ENCODE data around the gene GYS1. TPM values are rescaled to one million over a fixed set of nuclear protein-coding genes. Genes with fewer than 3 reads are reported as not detected.
A peak's percentile ranks its signal among the peaks of the same experiment; 100 is the strongest.
"Not testable (repeated sequence)": the region's sequence is repeated elsewhere in the genome, so short reads cannot be mapped to it uniquely, and the experiment has no call there.

GYS1 gene
- total RNA-seq, 4 donors from 2014 or later: 28.8 to 42.0 (median 31.0) TPM

DNA sequence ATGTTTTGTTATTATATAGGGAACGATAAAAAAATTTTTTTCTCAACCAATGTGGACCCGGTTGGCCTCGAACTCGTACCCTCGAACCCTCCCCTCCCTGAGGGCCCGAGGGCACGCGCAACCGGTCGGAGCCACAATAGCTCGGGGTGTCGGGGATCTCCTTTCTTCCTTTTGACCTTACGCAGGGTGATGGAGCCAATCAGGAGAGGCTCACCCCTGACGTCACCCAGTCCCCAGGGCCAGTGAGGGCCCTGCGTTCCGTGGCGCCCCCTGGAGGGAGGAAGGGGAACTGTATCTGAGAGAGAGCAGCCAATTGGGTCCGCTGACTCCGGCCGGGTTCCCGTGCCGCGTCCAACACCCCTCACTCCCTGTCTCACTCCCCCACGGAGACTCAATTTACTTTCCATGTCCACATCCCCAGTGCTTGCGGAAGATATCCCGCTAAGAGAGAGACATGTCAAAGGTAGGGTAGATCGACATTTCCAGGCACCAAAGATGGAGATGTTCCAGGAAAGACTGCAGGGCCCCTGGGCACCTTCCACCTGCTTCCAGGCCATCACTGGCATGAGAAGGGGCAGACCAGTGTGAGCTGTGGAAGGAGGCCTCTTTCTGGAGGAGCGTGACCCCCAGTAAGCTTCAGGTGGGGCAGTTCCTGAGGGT is 38.7 kb upstream of the GYS1 start, which contains the start of gene CGB2:
TSS of gene CGB2 (plus strand) at position 249 of the 660 bp plus-strand sequence. CDS start at position 455, 206 bp downstream.
- H3K9me3 ChIP-seq; H3K27ac ChIP-seq; H3K4me3 ChIP-seq; H3K4me1 ChIP-seq; H3K27me3 ChIP-seq; H3K36me3 ChIP-seq; DNase-seq (ENCODE audit: low spot score in 2 of 2): not testable (repeated sequence)
- WGBS, 2 donors: 15 to 28% methylated on average over 26 to 27 of the region's 28 CpGs
- TF ChIP-seq, protein P1, sequence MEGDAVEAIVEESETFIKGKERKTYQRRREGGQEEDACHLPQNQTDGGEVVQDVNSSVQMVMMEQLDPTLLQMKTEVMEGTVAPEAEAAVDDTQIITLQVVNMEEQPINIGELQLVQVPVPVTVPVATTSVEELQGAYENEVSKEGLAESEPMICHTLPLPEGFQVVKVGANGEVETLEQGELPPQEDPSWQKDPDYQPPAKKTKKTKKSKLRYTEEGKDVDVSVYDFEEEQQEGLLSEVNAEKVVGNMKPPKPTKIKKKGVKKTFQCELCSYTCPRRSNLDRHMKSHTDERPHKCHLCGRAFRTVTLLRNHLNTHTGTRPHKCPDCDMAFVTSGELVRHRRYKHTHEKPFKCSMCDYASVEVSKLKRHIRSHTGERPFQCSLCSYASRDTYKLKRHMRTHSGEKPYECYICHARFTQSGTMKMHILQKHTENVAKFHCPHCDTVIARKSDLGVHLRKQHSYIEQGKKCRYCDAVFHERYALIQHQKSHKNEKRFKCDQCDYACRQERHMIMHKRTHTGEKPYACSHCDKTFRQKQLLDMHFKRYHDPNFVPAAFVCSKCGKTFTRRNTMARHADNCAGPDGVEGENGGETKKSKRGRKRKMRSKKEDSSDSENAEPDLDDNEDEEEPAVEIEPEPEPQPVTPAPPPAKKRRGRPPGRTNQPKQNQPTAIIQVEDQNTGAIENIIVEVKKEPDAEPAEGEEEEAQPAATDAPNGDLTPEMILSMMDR (IDR thresholded peaks at IDR 0.05): peak in 2 of 5 experiments; percentile 6 to 9

DNA sequence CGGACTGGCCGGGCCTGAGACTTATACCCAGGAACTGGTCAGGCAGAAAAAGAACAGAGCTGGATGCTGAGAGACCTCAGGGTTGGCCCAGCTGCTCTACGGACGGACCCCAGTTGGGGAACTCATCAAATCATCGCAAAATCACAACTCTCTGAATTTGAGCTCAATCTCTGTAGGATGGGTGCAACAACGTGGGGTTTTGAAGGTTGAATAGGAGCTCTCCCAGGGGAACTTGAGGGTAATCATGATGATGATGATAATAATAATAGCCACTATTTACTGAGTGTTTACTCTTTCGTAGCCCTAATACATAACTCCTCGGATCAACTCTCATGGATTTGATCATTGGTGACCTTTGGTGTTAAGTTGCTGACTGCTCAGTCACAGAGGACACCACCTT is 37.2 kb upstream of the GYS1 start:
- DNase-seq (ENCODE audit: low spot score in 2 of 2); H3K36me3 ChIP-seq; H3K27me3 ChIP-seq; H3K4me3 ChIP-seq; H3K27ac ChIP-seq; H3K4me1 ChIP-seq; H3K9me3 ChIP-seq: not testable (repeated sequence)
- 89 to 94% methylated on average over 6 to 7 of the region's 8 CpGs for WGBS, 2 donors

DNA sequence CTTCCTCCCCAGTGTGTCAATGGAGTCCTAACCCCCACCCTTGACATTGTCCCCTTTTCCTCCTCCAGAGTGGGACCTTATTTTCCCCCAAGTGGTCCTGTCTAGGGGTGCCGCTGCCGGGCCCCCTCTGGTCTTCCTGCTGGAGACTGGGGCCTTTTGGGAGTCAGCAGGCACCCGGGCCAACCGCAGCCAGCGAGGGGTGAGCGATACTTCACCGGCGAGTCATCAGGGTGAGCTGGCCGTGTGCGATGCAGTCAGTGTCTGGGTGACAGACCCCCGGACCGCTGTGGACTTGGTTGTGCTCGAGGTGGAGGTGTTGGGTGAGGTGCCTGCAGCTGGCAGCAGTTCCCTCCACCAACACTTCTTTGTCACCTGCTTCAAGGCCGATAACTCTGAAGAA is 36.6 kb upstream of the GYS1 start:
- H3K4me1 ChIP-seq; DNase-seq (ENCODE audit: low spot score in 2 of 2); H3K4me3 ChIP-seq; H3K9me3 ChIP-seq; H3K36me3 ChIP-seq; H3K27me3 ChIP-seq; H3K27ac ChIP-seq: not testable (repeated sequence)
- 78 to 88% methylated on average over 14 of the region's 14 CpGs for WGBS, 2 donors

DNA sequence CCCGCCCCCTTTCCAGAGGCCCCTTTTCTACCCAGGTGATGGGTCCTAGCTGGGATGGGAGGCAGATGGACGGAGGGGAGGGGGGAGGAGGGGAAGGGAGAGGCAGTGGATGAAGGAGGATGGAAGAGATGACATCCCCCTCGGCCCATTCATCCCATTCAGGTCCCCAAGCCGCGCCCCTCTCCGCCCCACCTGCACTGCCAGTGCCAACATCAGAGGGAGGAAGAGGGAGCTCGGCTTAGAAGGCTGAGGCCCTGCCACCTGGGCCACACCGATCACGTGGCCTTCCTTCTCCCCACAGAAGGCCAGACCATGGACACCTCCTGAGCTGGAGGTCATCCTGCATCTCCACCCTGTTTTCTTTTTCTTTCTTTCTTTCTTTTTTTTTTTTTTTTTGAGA is 35.6 kb upstream of the GYS1 start:
- not testable (repeated sequence) for H3K36me3 ChIP-seq; H3K27me3 ChIP-seq; H3K9me3 ChIP-seq; H3K4me1 ChIP-seq; H3K27ac ChIP-seq; DNase-seq (ENCODE audit: low spot score in 2 of 2); H3K4me3 ChIP-seq
- WGBS, 2 donors: 77 to 79% methylated on average over 9 of the region's 9 CpGs

DNA sequence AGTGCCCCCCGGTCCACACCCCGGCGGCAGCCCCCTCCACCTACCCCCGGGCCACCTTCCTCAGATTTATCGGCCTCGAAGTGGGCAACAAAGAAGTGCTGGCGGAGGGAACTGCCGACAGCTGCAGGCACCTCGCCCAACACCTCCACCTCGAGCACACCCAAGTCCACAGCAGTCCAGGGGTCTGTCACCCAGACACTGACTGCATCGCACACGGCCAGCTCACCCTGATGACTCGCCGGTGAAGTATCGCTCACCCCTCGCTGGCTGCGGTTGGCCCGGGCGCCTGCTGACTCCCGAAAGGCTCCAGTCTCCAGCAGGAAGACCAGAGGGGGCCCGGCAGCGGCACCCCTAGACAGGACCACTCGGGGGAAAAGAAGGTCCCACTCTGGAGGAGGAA is 32.5 kb upstream of the GYS1 start:
- H3K36me3 ChIP-seq; H3K4me1 ChIP-seq; H3K27ac ChIP-seq; H3K9me3 ChIP-seq; DNase-seq (ENCODE audit: low spot score in 2 of 2); H3K4me3 ChIP-seq: not testable (repeated sequence)
- peaks cover 0 to 18% of the 10 kb centered on the region in 2 donors for H3K27me3 ChIP-seq
- 79 to 83% methylated on average over 9 to 22 of the region's 23 CpGs for WGBS, 2 donors

DNA sequence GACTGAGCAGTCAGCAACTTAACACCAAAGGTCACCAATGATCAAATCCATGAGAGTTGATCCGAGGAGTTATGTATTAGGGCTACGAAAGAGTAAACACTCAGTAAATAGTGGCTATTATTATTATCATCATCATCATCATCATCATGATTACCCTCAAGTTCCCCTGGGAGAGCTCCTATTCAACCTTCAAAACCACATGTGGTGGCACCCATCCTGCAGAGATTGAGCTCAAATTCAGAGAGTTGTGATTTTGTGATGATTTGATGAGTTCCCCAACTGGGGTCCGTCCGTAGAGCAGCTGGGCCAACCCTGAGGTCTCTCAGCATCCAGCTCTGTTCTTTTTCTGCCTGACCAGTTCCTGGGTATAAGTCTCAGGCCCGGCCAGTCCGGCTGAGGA is 32.0 kb upstream of the GYS1 start:
- H3K4me3 ChIP-seq; H3K27ac ChIP-seq; H3K9me3 ChIP-seq; DNase-seq (ENCODE audit: low spot score in 2 of 2); H3K4me1 ChIP-seq; H3K36me3 ChIP-seq: not testable (repeated sequence)
- 87% methylated on average over 4 of the region's 6 CpGs; no CpG with 5 or more reads in 1 of the 2 donors for WGBS, 2 donors
- H3K27me3 ChIP-seq: peaks cover 0 to 23% of the 10 kb centered on the region in 2 donors

DNA sequence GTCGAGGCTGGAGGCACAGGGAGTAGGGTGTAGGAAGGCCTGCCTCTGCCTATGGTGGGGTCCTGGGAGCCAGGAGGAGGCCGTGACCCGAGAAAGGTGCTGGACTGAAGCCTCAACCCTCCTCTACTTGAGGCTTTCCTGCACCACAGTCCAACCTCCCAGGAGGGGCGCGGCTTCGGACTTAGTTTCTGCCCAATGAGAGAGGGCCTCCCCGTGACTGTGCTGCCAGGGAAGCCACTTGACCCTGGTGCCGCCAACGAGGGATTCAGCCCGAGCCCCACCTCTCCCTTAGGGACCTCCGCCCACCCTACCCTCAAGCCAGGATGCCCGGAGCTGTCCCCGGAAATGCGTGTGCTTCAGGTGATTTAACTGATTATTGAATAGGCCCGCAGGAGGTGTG is 31.1 kb upstream of the GYS1 start, which contains the start of gene CGB3:
TSS of gene CGB3 (minus strand) at position 101 of the 400 bp plus-strand sequence. CDS start 362 bp downstream, outside the sequence.
- H3K9me3 ChIP-seq; H3K4me1 ChIP-seq; H3K4me3 ChIP-seq; H3K36me3 ChIP-seq; DNase-seq (ENCODE audit: low spot score in 2 of 2); H3K27ac ChIP-seq: not testable (repeated sequence)
- peaks cover 0 to 31% of the 10 kb centered on the region in 2 donors for H3K27me3 ChIP-seq
- WGBS, 2 donors: 54 to 100% methylated on average over 1 to 9 of the region's 15 CpGs

DNA sequence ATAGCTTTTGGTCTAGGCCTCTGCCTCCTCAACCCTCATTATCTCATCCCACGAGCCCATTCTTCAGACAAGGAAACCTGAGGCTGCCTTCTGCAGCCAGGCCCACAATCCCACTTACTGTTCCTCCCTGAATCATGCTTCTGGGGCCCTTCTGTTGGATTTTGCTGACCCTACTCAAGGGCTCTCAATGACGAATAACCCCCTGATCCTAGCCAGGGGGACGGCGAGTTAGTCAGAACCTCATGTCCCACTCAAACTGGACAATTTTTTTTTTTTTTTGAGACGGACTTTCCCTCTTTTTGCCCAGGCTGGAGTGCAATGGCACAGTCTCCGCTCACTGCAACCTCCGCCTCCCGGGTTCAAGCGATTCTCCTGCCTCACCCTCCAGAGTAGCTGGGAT is 29.0 kb upstream of the GYS1 start:
- peaks cover 0 to 46% of the 10 kb centered on the region in 2 donors for H3K27me3 ChIP-seq
- WGBS, 2 donors: 90 to 91% methylated on average over 9 of the region's 9 CpGs
- H3K4me3 ChIP-seq: no peak overlapping the region
- TF ChIP-seq EP300 (IDR thresholded peaks at IDR 0.05) (no peak), POLR2A (IDR thresholded peaks at IDR 0.05) (no peak)
- TF ChIP-seq, protein P1 (IDR thresholded peaks at IDR 0.05): no peak
- H3K4me1 ChIP-seq: peaks cover 0 to 26% (median 19%) of the 10 kb centered on the region in 4 donors
- H3K27ac ChIP-seq: no peak overlapping the region
- no peak for DNase-seq (ENCODE audit: low spot score in 2 of 2)
- no peaks in the 10 kb centered on the region for H3K9me3 ChIP-seq
- no peaks in the 10 kb centered on the region for H3K36me3 ChIP-seq

All from tibial nerve (tissue), 4 donors.